GM12878 (cell line): ENCODE measurements around the gene COG1. TPM values are rescaled to one million over a fixed set of nuclear protein-coding genes. Genes with fewer than 3 reads are reported as not detected.

Experiments used
- ASH2L ChIP-seq: fragments of 300-600, 200-600 bp; sonication (generic); IDR thresholded peaks from 2 replicates; pipeline ENCODE4 v1.6.1; 2017; ENCODE audit warnings: low read depth, mild to moderate bottlenecking, borderline replicate concordance
- ATF7 ChIP-seq: fragments of 450-650 bp; IDR thresholded peaks from 2 replicates; pipeline ENCODE4 v1.6.1; 2016; ENCODE audit warnings: low read depth, mild to moderate bottlenecking
- BRCA1 ChIP-seq: IDR thresholded peaks from 2 replicates; pipeline ENCODE4 v1.6.1; 2011; ENCODE audit warnings: low read depth, low read length, improper control_type of control experiment
- CBFB ChIP-seq: IDR thresholded peaks from 2 replicates; pipeline ENCODE4 v1.6.1; 2016; ENCODE audit warnings: antibody characterized with exemption, low read depth
- DPF2 ChIP-seq: fragments of 450-650 bp; IDR thresholded peaks from 2 replicates; pipeline ENCODE4 v1.6.1; 2017; ENCODE audit warnings: mild to moderate bottlenecking
- E2F8 ChIP-seq: fragments of 450-650 bp; IDR thresholded peaks from 2 replicates; pipeline ENCODE4 v1.6.1; 2018; ENCODE audit warnings: mild to moderate bottlenecking, low read depth, moderate library complexity; ENCODE audit not compliant: partially characterized antibody
- EGR1 ChIP-seq, 2 experiments: IDR thresholded peaks; 1 replicate in 1 of 2; 2 replicates in 1 of 2; pipeline ENCODE4 v1.6.1; 2011 to 2012; ENCODE audit warnings: low read depth in 2 of 2, low read length in 2 of 2, borderline replicate concordance in 1 of 2, mild to moderate bottlenecking in 1 of 2, moderate library complexity in 1 of 2
- EZH2 ChIP-seq: IDR thresholded peaks from 2 replicates; pipeline ENCODE4 v1.6.1; 2012; ENCODE audit warnings: low read depth, mild to moderate bottlenecking, control low read depth, inconsistent platforms, low read length, borderline replicate concordance; ENCODE audit not compliant: control insufficient read depth
- HDAC2 ChIP-seq: fragments of 200-600 bp; sonication (generic); IDR thresholded peaks from 2 replicates; pipeline ENCODE4 v1.6.1; 2017
- LARP7 ChIP-seq: fragments of 450-650 bp; IDR thresholded peaks from 2 replicates; pipeline ENCODE4 v1.6.1; 2017; ENCODE audit warnings: mild to moderate bottlenecking
- MEF2B ChIP-seq: fragments of 450-650 bp; IDR thresholded peaks from 2 replicates; pipeline ENCODE4 v1.6.1; 2018; ENCODE audit warnings: mild to moderate bottlenecking, moderate library complexity; ENCODE audit not compliant: partially characterized antibody, poor library complexity, severe bottlenecking
- MYC ChIP-seq: IDR thresholded peaks from 2 replicates; pipeline ENCODE4 v1.6.1; 2011; ENCODE audit warnings: mild to moderate bottlenecking, low read length, moderate library complexity, inconsistent platforms; ENCODE audit not compliant: insufficient read depth, insufficient replicate concordance, insufficient read length, severe bottlenecking
- NFXL1 ChIP-seq: fragments of 450-650 bp; IDR thresholded peaks from 2 replicates; pipeline ENCODE4 v1.6.1; 2017; ENCODE audit warnings: antibody characterized with exemption, mild to moderate bottlenecking, borderline replicate concordance
- NRF1 ChIP-seq: conservative IDR thresholded peaks from 2 replicates; pipeline ENCODE4 v1.6.1; 2011; ENCODE audit warnings: mild to moderate bottlenecking, low read depth, low read length, improper control_type of control experiment
- PBX3 ChIP-seq: IDR thresholded peaks from 2 replicates; pipeline ENCODE4 v1.6.1; 2011; ENCODE audit warnings: mild to moderate bottlenecking, low read depth, low read length, moderate library complexity; ENCODE audit not compliant: insufficient replicate concordance
- RAD21 ChIP-seq: IDR thresholded peaks from 2 replicates; pipeline ENCODE4 v1.6.1; 2011; ENCODE audit warnings: mild to moderate bottlenecking, low read depth, low read length, moderate library complexity; ENCODE audit not compliant: insufficient read depth
- RCOR1 ChIP-seq: conservative IDR thresholded peaks from 2 replicates; pipeline ENCODE4 v1.6.1; 2012; ENCODE audit warnings: low read depth, low read length, improper control_type of control experiment
- RUNX3 ChIP-seq: IDR thresholded peaks from 2 replicates; pipeline ENCODE4 v1.6.1; 2012; ENCODE audit warnings: low read length, inconsistent platforms
- SIN3A ChIP-seq: IDR thresholded peaks from 2 replicates; pipeline ENCODE4 v1.6.1; 2012; ENCODE audit warnings: low read depth, low read length, improper control_type of control experiment
- WRNIP1 ChIP-seq: IDR thresholded peaks from 2 replicates; pipeline ENCODE4 v1.6.1; 2011; ENCODE audit warnings: low read depth, low read length, improper control_type of control experiment, borderline replicate concordance
- ZBED1 ChIP-seq: IDR thresholded peaks from 2 replicates; pipeline ENCODE4 v1.6.1; 2016; ENCODE audit warnings: borderline replicate concordance
- ZBTB11 ChIP-seq: fragments of 450-650 bp; formaldehyde crosslinking; IDR thresholded peaks from 2 replicates; pipeline ENCODE4 v1.5.0; 2022; ENCODE audit warnings: mild to moderate bottlenecking, missing genetic modification characterization
- ZZZ3 ChIP-seq: IDR thresholded peaks from 2 replicates; pipeline ENCODE4 v1.6.1; 2011; ENCODE audit warnings: low read depth; ENCODE audit not compliant: control insufficient read depth, insufficient read length
- polyA plus RNA-seq, 11 experiments: library from polyadenylated mRNA; depleted of rRNA in 4 of 11; unstranded in 6 of 11; stranded (reverse) in 5 of 11; fragments of >200 nt; fragmentation: Nextera tagmentation in 4 of 11; fragmentation: Illumina TruSeq in 1 of 11; extraction: Ambion mirVana in 4 of 11; extraction: Trizol in 1 of 11; gene quantifications; 1 replicate in 1 of 11; 2 replicates in 10 of 11; pipeline versions ENCODE4 v1.2.1 to v1.2.3, GENCODE V29; 2011 to 2016; ENCODE audit warnings: inconsistent platforms in 2 of 11, missing spikeins in 2 of 11, low read depth in 1 of 11
- total RNA-seq, 4 experiments: library from RNA; depleted of rRNA in 3 of 4; stranded (reverse); fragments of >200 nt in 3 of 4; fragmentation: Illumina TruSeq in 1 of 4; extraction: Trizol in 1 of 4; gene quantifications; 2 replicates each; pipeline versions ENCODE4 v1.2.1 to v1.2.3, GENCODE V29; 2013 to 2021

COG1 gene
- total and polyA plus RNA-seq, 10 of the 15 experiments (the other 5 are each of a cell fraction or from before 2014, with no cell fraction given) = 10.5 to 24.1 (median 18.1) TPM

GRCh38 chr17:73192894-73193701 lies at the start of gene COG1 (continued):
- TF ChIP-seq BRCA1 = no peak
- no peak for TF ChIP-seq WRNIP1
- no peak for TF ChIP-seq EZH2
- TF ChIP-seq ZBTB11 (CRISPR knock-in tag) = no peak
- TF ChIP-seq NRF1 = no peak
- no peak for TF ChIP-seq ZBED1
- peak; percentile 26 for TF ChIP-seq MEF2B
- TF ChIP-seq ASH2L = no peak
- TF ChIP-seq NFXL1 = no peak
- TF ChIP-seq CBFB = no peak
- TF ChIP-seq RAD21 = no peak
- TF ChIP-seq EGR1 (IDR thresholded peaks at IDR 0.05; ENCODE audit: borderline replicate concordance in 1 of 2, low read depth in 2 of 2, low read length in 2 of 2) = peak in 1 of 2 experiments; percentile 84; a peak in 2 of 3 replicates
- peak; percentile 50 for TF ChIP-seq DPF2
- TF ChIP-seq SIN3A = no peak
- TF ChIP-seq RUNX3 = 0 out of 2 replicates have a peak, but pooled peaks have one; percentile 4
- TF ChIP-seq MYC = peak; percentile 38
- TF ChIP-seq E2F8 = no peak
- TF ChIP-seq RCOR1 = no peak
- no peak for TF ChIP-seq HDAC2
- no peak for TF ChIP-seq ZZZ3
- no peak for TF ChIP-seq PBX3
- no peak for TF ChIP-seq ATF7
- TF ChIP-seq LARP7 = peak; percentile 90
